HepG2 (cell line): ENCODE results near the gene BAZ1B.
"Not testable (repeated sequence)": the region's sequence is repeated elsewhere in the genome, so short reads cannot be mapped to it uniquely, and the experiment has no call there.

Source experiments
- DPF2 ChIP-seq: sonication (generic); formaldehyde crosslinking; IDR thresholded peaks from 2 replicates; pipeline ENCODE4 v1.4.0; 2020; ENCODE audit warnings: mild to moderate bottlenecking, low read depth, missing genetic modification reagents, borderline replicate concordance
- EP300 ChIP-seq, 3 experiments: sonication (generic) in 1 of 3; formaldehyde crosslinking in 1 of 3; IDR thresholded peaks; 2 replicates each; pipeline versions ENCODE4 v1.5.1 to v1.6.1; 2011 to 2020; ENCODE audit warnings: low read depth in 2 of 3, low read length in 2 of 3, borderline replicate concordance in 1 of 3, improper control_type of control experiment in 1 of 3, mild to moderate bottlenecking in 1 of 3, missing genetic modification reagents in 1 of 3, moderate library complexity in 1 of 3
- FOXJ3 ChIP-seq: sonication (generic); formaldehyde crosslinking; IDR thresholded peaks from 2 replicates; pipeline ENCODE4 v1.4.0; 2020; ENCODE audit warnings: missing genetic modification reagents, mild to moderate bottlenecking, borderline replicate concordance
- KLF12 ChIP-seq: sonication (generic); formaldehyde crosslinking; IDR thresholded peaks from 2 replicates; pipeline ENCODE4 v1.4.0; 2020; ENCODE audit warnings: missing genetic modification reagents, borderline replicate concordance
- PHB2 ChIP-seq: fragments of 450-650 bp; IDR thresholded peaks from 2 replicates; pipeline ENCODE4 v1.6.1; 2018; ENCODE audit not compliant: partially characterized antibody
- POLR2AphosphoS5 ChIP-seq: IDR thresholded peaks from 2 replicates; pipeline ENCODE4 v1.6.1; 2012; ENCODE audit warnings: low read depth, low read length
- RAD21 ChIP-seq: fragments of 450-650 bp; formaldehyde crosslinking; IDR thresholded peaks from 2 replicates; pipeline ENCODE4 v1.5.0; 2020; ENCODE audit warnings: mild to moderate bottlenecking
- RFX1 ChIP-seq: fragments of 450-650 bp; IDR thresholded peaks from 2 replicates; pipeline ENCODE4 v1.6.1; 2017
- RXRB ChIP-seq: IDR thresholded peaks from 2 replicates; pipeline ENCODE4 v1.6.1; 2016; ENCODE audit warnings: borderline replicate concordance, missing genetic modification reagents, missing compliant biosample characterization
- ZNF546 ChIP-seq: sonication (generic); formaldehyde crosslinking; conservative IDR thresholded peaks from 2 replicates; pipeline ENCODE4 v1.8.1; 2023; ENCODE audit warnings: mild to moderate bottlenecking, missing genetic modification reagents
- TF ChIP-seq, protein P1 (sequence below): sonication (generic); formaldehyde crosslinking; IDR thresholded peaks from 2 replicates; pipeline ENCODE4 v1.5.1; 2020; ENCODE audit warnings: missing genetic modification reagents, mild to moderate bottlenecking, borderline replicate concordance
- TF ChIP-seq, protein P2 (sequence below): sonication (generic); formaldehyde crosslinking; IDR thresholded peaks from 2 replicates; pipeline ENCODE4 v1.4.0; 2020; ENCODE audit warnings: missing genetic modification reagents, mild to moderate bottlenecking, borderline replicate concordance
- TF ChIP-seq, protein P3 (sequence below): sonication (generic); formaldehyde crosslinking; IDR thresholded peaks from 2 replicates; pipeline ENCODE4 v1.8.0; 2022; ENCODE audit warnings: mild to moderate bottlenecking, missing genetic modification reagents, borderline replicate concordance

GRCh38 chr7:73481521-73481920 lies 40.6 kb downstream of the BAZ1B start:
- TF ChIP-seq, protein P1, sequence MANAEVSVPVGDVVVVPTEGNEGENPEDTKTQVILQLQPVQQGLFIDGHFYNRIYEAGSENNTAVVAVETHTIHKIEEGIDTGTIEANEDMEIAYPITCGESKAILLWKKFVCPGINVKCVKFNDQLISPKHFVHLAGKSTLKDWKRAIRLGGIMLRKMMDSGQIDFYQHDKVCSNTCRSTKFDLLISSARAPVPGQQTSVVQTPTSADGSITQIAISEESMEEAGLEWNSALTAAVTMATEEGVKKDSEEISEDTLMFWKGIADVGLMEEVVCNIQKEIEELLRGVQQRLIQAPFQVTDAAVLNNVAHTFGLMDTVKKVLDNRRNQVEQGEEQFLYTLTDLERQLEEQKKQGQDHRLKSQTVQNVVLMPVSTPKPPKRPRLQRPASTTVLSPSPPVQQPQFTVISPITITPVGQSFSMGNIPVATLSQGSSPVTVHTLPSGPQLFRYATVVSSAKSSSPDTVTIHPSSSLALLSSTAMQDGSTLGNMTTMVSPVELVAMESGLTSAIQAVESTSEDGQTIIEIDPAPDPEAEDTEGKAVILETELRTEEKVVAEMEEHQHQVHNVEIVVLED: not testable (repeated sequence)
- not testable (repeated sequence) for TF ChIP-seq RAD21 (CRISPR knock-in tag); RXRB (CRISPR knock-in tag); ZNF546; FOXJ3 (CRISPR knock-in tag); EP300 (IDR thresholded peaks at IDR 0.05; ENCODE audit: low read depth in 2 of 2, low read length in 2 of 2); EP300 (CRISPR knock-in tag; IDR thresholded peaks at IDR 0.05; ENCODE audit: borderline replicate concordance); POLR2AphosphoS5; RFX1; DPF2 (CRISPR knock-in tag); KLF12 (CRISPR knock-in tag); PHB2
- TF ChIP-seq, protein P2, sequence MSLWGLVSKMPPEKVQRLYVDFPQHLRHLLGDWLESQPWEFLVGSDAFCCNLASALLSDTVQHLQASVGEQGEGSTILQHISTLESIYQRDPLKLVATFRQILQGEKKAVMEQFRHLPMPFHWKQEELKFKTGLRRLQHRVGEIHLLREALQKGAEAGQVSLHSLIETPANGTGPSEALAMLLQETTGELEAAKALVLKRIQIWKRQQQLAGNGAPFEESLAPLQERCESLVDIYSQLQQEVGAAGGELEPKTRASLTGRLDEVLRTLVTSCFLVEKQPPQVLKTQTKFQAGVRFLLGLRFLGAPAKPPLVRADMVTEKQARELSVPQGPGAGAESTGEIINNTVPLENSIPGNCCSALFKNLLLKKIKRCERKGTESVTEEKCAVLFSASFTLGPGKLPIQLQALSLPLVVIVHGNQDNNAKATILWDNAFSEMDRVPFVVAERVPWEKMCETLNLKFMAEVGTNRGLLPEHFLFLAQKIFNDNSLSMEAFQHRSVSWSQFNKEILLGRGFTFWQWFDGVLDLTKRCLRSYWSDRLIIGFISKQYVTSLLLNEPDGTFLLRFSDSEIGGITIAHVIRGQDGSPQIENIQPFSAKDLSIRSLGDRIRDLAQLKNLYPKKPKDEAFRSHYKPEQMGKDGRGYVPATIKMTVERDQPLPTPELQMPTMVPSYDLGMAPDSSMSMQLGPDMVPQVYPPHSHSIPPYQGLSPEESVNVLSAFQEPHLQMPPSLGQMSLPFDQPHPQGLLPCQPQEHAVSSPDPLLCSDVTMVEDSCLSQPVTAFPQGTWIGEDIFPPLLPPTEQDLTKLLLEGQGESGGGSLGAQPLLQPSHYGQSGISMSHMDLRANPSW (CRISPR knock-in tag): not testable (repeated sequence)
- TF ChIP-seq, protein P3, sequence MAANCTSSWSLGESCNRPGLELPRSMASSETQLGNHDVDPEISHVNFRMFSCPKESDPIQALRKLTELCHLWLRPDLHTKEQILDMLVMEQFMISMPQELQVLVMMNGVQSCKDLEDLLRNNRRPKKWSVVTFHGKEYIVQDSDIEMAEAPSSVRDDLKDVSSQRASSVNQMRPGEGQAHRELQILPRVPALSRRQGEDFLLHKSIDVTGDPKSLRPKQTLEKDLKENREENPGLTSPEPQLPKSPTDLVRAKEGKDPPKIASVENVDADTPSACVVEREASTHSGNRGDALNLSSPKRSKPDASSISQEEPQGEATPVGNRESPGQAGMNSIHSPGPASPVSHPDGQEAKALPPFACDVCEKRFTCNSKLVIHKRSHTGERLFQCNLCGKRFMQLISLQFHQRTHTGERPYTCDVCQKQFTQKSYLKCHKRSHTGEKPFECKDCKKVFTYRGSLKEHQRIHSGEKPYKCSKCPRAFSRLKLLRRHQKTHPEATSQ (CRISPR knock-in tag): not testable (repeated sequence)
